MCF 10A (cell line): ENCODE measurements around the gene COTL1. TPM values are rescaled to one million over a fixed set of nuclear protein-coding genes. Genes with fewer than 3 reads are reported as not detected.
A peak's percentile ranks its signal among the peaks of the same experiment; 100 is the strongest.

ENCODE experiments used
- Bru-seq: library from RNA; stranded (reverse); fragments of 400-500 nt; gene quantifications from one replicate; lab custom pipeline; 2021; lab: Mats Ljungman, UMichigan
- BruChase-seq, 2 experiments: library from RNA; stranded (reverse); fragments of 400-500 nt; gene quantifications; one replicate each; lab custom pipeline; 2021; lab: Mats Ljungman, UMichigan
- BruUV-seq: library from RNA; stranded (reverse); fragments of 400-500 nt; replicated peaks from 2 replicates; lab custom pipeline; 2021; lab: Mats Ljungman, UMichigan
- CTCF ChIA-PET: fragments of 300-600 bp; sonication (Branson Sonifier 250); formaldehyde crosslinking; extraction: SDS; loops from one replicate; lab custom pipeline; 2021; ENCODE audit warnings: antibody characterized with exemption, inconsistent platforms; lab: Yijun Ruan, JAX
- POLR2A ChIA-PET: fragments of 300-600, 350-650 bp; sonication (Branson Sonifier 250); formaldehyde crosslinking; extraction: SDS; loops from one replicate; lab custom pipeline; 2020; ENCODE audit warnings: antibody characterized with exemption, inconsistent platforms; lab: Yijun Ruan, JAX
- DNase-seq: peaks from one replicate; pipeline ENCODE4 v3.0.0-alpha.2; 2018; ENCODE audit not compliant: unreplicated experiment
- H3K27ac Mint-ChIP-seq: one replicate; pipeline ENCODE4 v1.8.0; 2022; ENCODE audit warnings: mild to moderate bottlenecking, low read depth, mixed read lengths; ENCODE audit not compliant: unreplicated experiment
- H3K27me3 Mint-ChIP-seq: one replicate; pipeline ENCODE4 v1.8.0; 2022; ENCODE audit warnings: mixed read lengths; ENCODE audit not compliant: insufficient read depth, unreplicated experiment
- H3K36me3 Mint-ChIP-seq: one replicate; pipeline ENCODE4 v1.8.0; 2022; ENCODE audit warnings: mild to moderate bottlenecking, moderate library complexity, mixed read lengths; ENCODE audit not compliant: insufficient read depth, unreplicated experiment
- H3K4me1 Mint-ChIP-seq: one replicate; pipeline ENCODE4 v1.8.0; 2022; ENCODE audit warnings: mixed read lengths; ENCODE audit not compliant: insufficient read depth, unreplicated experiment
- H3K4me3 Mint-ChIP-seq: one replicate; pipeline ENCODE4 v1.8.0; 2022; ENCODE audit warnings: mild to moderate bottlenecking, moderate library complexity, mixed read lengths; ENCODE audit not compliant: unreplicated experiment
- H3K9me3 Mint-ChIP-seq: one replicate; pipeline ENCODE4 v1.8.0; 2022; ENCODE audit warnings: mixed read lengths; ENCODE audit not compliant: unreplicated experiment
- intact Hi-C: fragments of 100-400 bp; cut with micrococcal nuclease; formaldehyde crosslinking; loops from 2 replicates; pipeline ENCODE4 v1.14.1; 2022
- long read RNA-seq: library from polyadenylated mRNA; stranded (forward); transcript quantifications from one replicate; pipeline ENCODE4 v2.0.0, GENCODE V29; 2022
- total RNA-seq: library from RNA; stranded (reverse); gene quantifications from 2 replicates; pipeline ENCODE4 v1.2.3, GENCODE V29; 2022
- TF ChIP-seq, protein P1 (sequence below): fragments of 200-600 bp; IDR thresholded peaks from one replicate; pipeline ENCODE4 v1.8.0; 2022; ENCODE audit warnings: antibody characterized with exemption, mild to moderate bottlenecking; ENCODE audit not compliant: unreplicated experiment

The COTL1 gene
- total RNA-seq (151 and 269 TPM in 2 replicates), Bru-seq, nascent RNA (percentile 59 among the genes with signal in this experiment), BruChase-seq, experiment 1, labeled RNA remaining after a 6-hour chase (percentile 63 among the genes with signal in this experiment), BruChase-seq, experiment 2, labeled RNA remaining after a 2-hour chase (percentile 47 among the genes with signal in this experiment)
- long read RNA-seq, transcript COTL1-202 (2 exons, 781 nt): minor isoform, 9 of 749 reads
- long read RNA-seq, transcript COTL1-201 (4 exons, 1,843 nt): major isoform, 674 of 749 reads
- long read RNA-seq, partial matches to known transcripts: 54 of 749 reads
- long read RNA-seq, other reads (novel, unspliced or antisense): 12 of 749 reads

DNA sequence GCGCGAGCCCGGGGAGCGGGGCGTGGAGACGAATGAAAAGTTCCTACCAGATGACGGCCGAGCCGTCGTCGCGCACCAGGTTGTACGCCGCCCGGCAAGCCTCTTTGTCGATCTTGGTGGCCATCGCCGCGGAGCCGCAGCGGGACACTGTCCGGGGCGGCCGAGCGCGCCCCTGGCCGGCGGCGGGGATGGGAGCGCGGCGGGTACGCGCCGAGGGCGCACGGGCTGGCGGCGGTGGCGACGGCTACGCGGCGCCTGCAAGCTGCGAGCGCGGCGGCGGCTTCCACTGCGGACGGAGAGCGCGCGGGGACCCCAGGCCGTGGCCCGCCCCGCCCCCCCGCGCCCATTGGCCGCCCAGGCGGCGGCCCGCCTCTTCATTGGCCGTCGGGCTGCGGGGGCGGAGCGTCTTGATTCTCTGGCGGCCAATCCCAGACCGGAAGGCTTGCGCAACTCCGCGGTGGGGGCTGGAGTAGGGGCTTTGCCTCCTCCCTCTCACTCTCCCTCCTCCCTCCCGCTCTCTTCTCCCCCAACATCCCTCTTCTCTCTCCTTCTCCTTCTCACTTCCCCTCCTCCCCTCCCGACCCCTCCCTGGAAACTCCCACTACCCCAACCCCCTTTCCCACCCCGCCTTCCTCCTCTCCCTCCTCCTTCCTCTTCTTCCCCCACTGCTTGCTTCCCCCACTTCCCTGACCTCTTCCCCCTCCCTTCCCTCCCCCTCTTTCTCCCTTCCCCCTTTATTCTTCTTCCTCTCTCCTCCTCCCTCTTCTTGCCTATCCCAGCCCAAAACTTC, at the start of gene COTL1:
Gene COTL1, minus strand, starts transcription at position 288 of the 790 bp plus-strand sequence. Its CDS starts 164 bp downstream, at position 124.
- Mint-ChIP-seq H3K4me3 (peak within 1 kb of the TSS; percentile 90), H3K9me3 (no peaks in the 10 kb centered on the region), H3K27me3 (no peaks in the 10 kb centered on the region), H3K4me1 (peaks cover 25% of the 10 kb centered on the region), H3K36me3 (peaks cover 9% of the 10 kb centered on the region), H3K27ac (peak within 1 kb of the TSS; percentile 63)
- DNase-seq: peak; percentile 98
- TF ChIP-seq, protein P1, sequence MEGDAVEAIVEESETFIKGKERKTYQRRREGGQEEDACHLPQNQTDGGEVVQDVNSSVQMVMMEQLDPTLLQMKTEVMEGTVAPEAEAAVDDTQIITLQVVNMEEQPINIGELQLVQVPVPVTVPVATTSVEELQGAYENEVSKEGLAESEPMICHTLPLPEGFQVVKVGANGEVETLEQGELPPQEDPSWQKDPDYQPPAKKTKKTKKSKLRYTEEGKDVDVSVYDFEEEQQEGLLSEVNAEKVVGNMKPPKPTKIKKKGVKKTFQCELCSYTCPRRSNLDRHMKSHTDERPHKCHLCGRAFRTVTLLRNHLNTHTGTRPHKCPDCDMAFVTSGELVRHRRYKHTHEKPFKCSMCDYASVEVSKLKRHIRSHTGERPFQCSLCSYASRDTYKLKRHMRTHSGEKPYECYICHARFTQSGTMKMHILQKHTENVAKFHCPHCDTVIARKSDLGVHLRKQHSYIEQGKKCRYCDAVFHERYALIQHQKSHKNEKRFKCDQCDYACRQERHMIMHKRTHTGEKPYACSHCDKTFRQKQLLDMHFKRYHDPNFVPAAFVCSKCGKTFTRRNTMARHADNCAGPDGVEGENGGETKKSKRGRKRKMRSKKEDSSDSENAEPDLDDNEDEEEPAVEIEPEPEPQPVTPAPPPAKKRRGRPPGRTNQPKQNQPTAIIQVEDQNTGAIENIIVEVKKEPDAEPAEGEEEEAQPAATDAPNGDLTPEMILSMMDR: no peak
- CTCF ChIA-PET: interaction anchor here (2.1 kb wide), 1 partner anchor 108 kb away, joined by 6 read pairs; no protein-coding TSS in a partner anchor
- POLR2A ChIA-PET: interaction anchor here (0.8 to 2.5 kb wide), 12 partner anchors 11 to 124 kb away, joined by 3 to 9 read pairs (median 4); no protein-coding TSS in a partner anchor
- intact Hi-C loops: no loop called here
- no TSS peak for BruUV-seq

DNA sequence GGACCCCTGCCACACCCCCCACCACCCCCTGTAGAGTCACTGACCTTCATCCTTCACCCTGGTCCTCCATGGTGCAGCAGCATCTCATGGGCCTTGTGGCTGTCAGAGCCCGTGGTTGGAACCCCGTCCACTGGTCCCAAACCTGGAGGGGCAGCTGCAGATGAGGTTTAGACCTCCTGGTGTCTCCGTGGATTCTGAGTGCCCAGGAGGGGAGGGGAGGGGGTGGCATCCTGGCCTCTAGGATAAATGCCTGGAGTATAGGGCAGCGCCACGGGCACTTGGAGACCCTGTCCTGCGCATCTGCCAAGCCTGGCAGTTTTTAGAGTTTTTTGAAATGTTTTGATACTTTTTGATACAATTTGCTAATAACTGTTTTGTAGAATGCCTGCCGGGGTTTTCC, 48.0 kb upstream of the COTL1 start:
- ChIA-PET CTCF (interaction anchor here (0.8 kb wide), 1 partner anchor 72 kb away, joined by 3 read pairs; no protein-coding TSS in a partner anchor), POLR2A (no interaction called here)
- no peak for DNase-seq
- BruUV-seq: no TSS peak
- intact Hi-C loops: no loop called here
- no peak overlapping the region for H3K27ac Mint-ChIP-seq
- no peaks in the 10 kb centered on the region for H3K4me1 Mint-ChIP-seq
- peaks cover 28% of the 10 kb centered on the region for H3K36me3 Mint-ChIP-seq
- TF ChIP-seq, protein P1: no peak
- H3K9me3 Mint-ChIP-seq: no peaks in the 10 kb centered on the region
- H3K4me3 Mint-ChIP-seq: no peak overlapping the region
- no peaks in the 10 kb centered on the region for H3K27me3 Mint-ChIP-seq

DNA sequence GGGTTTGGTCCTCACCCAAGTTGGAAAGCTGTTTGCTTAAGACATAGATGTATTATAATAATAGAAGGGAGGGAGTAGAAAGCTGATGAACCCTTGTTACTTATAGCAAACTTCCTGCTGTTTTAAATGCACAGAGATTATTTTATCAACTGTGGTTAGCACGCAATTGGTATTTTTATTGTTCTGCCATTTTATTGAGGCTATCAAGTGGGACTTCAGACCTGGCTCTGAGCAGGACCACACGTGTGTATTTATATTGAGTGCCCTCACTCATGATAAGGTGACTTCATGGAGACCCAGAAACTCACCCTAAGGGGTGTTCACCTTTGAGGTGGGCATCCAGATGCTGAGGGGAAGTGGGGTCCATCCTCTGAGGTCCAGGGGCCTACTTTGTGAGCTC, 47.5 kb upstream of the COTL1 start:
- intact Hi-C loops: no loop called here
- POLR2A ChIA-PET: interaction anchor here (0.5 to 1.6 kb wide), 4 partner anchors 11 to 81 kb away, joined by 3 to 6 read pairs (median 4); no protein-coding TSS in a partner anchor
- no peaks in the 10 kb centered on the region for H3K27me3 Mint-ChIP-seq
- TF ChIP-seq, protein P1: no peak
- H3K27ac Mint-ChIP-seq: no peak overlapping the region
- CTCF ChIA-PET: interaction anchor here (1.2 kb wide), 1 partner anchor 55 kb away, joined by 6 read pairs; no protein-coding TSS in a partner anchor
- peaks cover 28% of the 10 kb centered on the region for H3K36me3 Mint-ChIP-seq
- H3K4me1 Mint-ChIP-seq: no peaks in the 10 kb centered on the region
- no peak for DNase-seq
- no peak overlapping the region for H3K4me3 Mint-ChIP-seq
- no peaks in the 10 kb centered on the region for H3K9me3 Mint-ChIP-seq
- no TSS peak for BruUV-seq
